GM12864 (cell line): ENCODE measurements around the gene TRPT1.

Source experiments
- DNase-seq: peaks from one replicate; pipeline ENCODE4 v3.0.0-alpha.2; 2011; ENCODE audit warnings: low read depth
- H3K4me3 ChIP-seq: 2 replicates; pipeline ENCODE4 v1.5.1; 2011; ENCODE audit warnings: mild to moderate bottlenecking, low read depth, low read length, control low read depth
- CTCF ChIP-seq: IDR thresholded peaks from 2 replicates; pipeline ENCODE4 v1.5.1; 2011; ENCODE audit warnings: low read depth, mild to moderate bottlenecking, moderate library complexity, low read length, control low read depth, inconsistent platforms; ENCODE audit errors: missing control alignments

The TRPT1 gene

GRCh38 chr11:64220798-64221197 is 5.2 kb downstream of the TRPT1 start:
- no peak for TF ChIP-seq CTCF
- no peak for DNase-seq
- H3K4me3 ChIP-seq = no peak overlapping the region

- TF ChIP-seq CTCF = no peak
- DNase-seq = no peak
- no peak overlapping the region for H3K4me3 ChIP-seq
Observed at GRCh38 chr11:64220271-64220670, 5.7 kb downstream of the TRPT1 start.

- H3K4me3 ChIP-seq = no peak overlapping the region
- no peak for TF ChIP-seq CTCF
- no peak for DNase-seq
Observed at GRCh38 chr11:64219755-64220154, 6.2 kb downstream of the TRPT1 start.

GRCh38 chr11:64219354-64219684 is 6.7 kb downstream of the TRPT1 start:
- no peak overlapping the region for H3K4me3 ChIP-seq
- TF ChIP-seq CTCF = no peak
- no peak for DNase-seq

GRCh38 chr11:64218628-64219353 is 7.2 kb downstream of the TRPT1 start:
- no peak for TF ChIP-seq CTCF
- H3K4me3 ChIP-seq = no peak overlapping the region
- DNase-seq = no peak

GRCh38 chr11:64216879-64217278 is 9.1 kb downstream of the TRPT1 start:
- no peak for DNase-seq
- peak; percentile 8 for TF ChIP-seq CTCF
- no peak overlapping the region for H3K4me3 ChIP-seq

GRCh38 chr11:64211181-64211872 is 14.7 kb downstream of the TRPT1 start:
- no peak for TF ChIP-seq CTCF
- H3K4me3 ChIP-seq = no peak overlapping the region
- no peak for DNase-seq
